Activated CD8-positive, alpha-beta memory T cell treated with anti-CD3 and anti-CD28 coated beads for 1 hour (primary cell): ENCODE results near the gene PRSS2.

Experiments used
- DNase-seq, 2 donors: peaks; one replicate each; pipeline ENCODE4 v3.0.0-alpha.2; 2020; ENCODE audit warnings: low read depth in 1 of 2; ENCODE audit errors: extremely low read depth in 1 of 2

The PRSS2 gene

DNA sequence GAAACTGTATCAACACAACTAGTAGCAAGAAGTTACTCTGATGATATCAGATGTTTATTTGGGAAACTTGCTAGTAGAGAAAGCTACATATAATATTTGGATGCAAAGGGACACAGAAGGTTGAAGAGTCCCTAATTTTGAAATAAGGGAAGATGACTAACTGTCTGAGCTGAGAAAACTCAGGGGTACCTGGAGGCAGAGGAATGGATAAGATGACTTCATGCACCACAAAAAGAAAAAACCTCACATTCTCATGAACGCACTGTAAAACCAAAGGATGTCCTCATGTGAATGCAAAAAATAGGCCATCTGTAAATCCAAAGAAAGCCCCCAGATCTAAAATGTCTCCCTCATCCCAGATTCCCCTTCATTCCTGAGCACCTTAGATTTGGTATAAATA is 29.3 kb downstream of the PRSS2 start:
- no peak for DNase-seq

DNA sequence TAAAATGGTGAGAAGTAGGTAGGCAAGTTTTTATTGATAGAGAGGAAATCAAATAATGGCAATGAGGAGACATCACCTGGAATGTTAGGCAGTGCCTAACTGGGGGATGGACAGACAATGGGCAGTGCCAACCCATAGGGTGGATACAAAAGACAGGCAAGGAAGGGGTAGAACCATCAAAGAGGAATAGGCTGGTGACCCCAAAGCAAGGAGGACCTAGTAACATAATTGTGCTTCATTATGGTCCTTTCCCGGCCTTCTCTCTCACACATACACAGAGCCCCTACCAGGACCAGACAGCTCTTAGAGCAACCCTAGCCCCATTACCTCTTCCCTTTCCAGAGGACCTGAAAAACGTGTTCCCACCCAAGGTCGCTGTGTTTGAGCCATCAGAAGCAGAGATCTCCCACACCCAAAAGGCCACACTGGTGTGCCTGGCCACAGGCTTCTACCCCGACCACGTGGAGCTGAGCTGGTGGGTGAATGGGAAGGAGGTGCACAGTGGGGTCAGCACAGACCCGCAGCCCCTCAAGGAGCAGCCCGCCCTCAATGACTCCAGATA is 30.0 kb downstream of the PRSS2 start:
- no peak for DNase-seq

DNA sequence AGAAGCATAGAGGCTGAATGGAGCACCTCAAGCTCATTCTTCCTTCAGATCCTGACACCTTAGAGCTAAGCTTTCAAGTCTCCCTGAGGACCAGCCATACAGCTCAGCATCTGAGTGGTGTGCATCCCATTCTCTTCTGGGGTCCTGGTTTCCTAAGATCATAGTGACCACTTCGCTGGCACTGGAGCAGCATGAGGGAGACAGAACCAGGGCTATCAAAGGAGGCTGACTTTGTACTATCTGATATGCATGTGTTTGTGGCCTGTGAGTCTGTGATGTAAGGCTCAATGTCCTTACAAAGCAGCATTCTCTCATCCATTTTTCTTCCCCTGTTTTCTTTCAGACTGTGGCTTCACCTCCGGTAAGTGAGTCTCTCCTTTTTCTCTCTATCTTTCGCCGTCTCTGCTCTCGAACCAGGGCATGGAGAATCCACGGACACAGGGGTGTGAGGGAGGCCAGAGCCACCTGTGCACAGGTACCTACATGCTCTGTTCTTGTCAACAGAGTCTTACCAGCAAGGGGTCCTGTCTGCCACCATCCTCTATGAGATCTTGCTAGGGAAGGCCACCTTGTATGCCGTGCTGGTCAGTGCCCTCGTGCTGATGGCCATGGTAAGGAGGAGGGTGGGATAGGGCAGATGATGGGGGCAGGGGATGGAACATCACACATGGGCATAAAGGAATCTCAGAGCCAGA is 31.0 kb downstream of the PRSS2 start:
- DNase-seq: no peak

DNA sequence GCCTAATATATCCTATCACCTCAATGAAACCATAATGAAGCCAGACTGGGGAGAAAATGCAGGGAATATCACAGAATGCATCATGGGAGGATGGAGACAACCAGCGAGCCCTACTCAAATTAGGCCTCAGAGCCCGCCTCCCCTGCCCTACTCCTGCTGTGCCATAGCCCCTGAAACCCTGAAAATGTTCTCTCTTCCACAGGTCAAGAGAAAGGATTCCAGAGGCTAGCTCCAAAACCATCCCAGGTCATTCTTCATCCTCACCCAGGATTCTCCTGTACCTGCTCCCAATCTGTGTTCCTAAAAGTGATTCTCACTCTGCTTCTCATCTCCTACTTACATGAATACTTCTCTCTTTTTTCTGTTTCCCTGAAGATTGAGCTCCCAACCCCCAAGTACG is 31.5 kb downstream of the PRSS2 start:
- no peak for DNase-seq

DNA sequence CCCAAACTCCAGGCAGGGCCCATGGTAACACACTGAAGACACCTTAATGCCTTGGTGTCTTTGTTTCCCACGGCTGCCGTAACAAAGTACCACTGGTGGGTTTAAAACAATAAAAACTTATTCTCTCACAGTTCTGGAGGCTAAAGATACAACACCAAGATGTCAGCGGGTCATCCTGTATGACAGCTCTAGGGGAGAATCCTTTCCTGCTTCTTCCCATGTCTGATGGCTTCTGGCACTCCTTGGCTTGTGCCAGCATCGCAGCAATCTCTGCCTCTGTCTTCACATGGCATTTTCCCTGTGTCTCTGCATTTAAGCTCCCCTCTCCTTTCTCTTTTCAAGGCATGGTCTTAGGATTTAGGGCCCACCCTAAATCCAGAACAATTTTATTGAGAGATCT is 33.1 kb downstream of the PRSS2 start:
- no peak for DNase-seq

DNA sequence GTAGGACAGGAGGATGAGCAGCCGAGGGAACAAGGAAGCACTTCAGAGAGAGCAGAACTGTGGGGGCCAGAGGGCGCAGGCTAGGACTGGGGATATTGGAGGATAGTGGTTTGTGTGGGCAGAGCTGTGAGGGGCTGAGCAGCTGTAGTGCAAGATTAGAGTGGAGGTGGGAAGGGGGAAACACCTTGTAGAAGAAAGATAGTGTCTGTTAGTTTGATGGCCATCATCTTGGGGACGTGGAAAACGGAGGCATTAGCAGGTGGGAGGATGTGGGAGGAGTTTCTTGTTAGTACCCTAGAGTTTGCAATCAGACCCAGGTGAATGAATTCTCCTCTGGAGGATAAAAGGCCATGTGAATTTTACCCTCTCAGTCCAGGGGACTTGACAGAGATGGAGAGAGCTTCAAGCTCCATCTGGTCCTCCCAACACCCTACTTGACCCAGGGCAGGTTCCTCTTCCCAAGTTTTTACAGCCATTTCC is 34.0 kb downstream of the PRSS2 start:
- DNase-seq: no peak

DNA sequence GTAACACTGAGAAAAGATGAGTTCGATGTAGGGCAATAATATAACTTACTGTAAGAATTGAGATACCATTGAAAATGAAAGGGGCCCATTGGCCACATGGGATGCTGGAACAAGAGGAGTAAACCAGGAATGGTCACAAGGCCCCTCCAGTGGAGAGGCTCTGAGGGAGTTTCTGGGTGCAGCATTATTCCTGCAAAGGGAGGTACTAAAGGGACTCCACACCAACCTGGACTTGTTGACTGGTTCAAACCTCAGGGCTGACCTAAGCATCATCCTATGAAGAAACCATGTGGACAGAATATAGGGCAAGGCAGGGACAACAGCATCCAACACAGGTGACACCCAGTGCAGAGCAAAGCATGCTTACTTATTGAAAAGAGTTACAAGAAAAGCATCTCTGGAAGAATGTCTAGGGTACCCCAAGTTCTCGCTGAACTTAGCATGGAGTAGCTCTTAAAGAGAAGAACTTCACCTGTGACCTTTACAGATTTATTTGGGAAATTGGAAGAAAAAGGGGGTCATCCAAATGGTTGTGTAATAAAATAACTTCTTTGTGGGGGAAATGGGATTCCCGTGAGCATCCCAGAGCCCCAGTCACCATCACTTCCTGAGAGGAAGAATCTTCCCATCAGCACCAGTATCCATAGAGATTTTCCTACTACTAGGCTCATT is 34.7 kb downstream of the PRSS2 start:
- DNase-seq: no peak

DNA sequence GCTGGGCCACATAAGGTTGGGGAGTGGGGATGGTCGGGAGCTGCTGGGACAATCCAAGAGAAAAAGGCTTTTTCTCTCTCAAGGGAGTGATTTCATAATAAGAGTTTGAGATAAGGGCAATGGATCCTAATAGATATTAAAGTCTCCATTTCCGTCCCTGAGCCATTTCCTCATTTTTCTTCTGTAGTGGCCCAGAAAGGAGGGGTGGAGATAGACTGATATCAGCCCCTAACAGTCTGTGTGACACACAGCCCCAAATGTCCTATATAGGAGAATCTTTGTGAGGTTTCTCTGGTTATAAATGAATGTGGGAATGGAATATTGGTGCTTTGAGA is 35.2 kb downstream of the PRSS2 start:
- no peak for DNase-seq

DNA sequence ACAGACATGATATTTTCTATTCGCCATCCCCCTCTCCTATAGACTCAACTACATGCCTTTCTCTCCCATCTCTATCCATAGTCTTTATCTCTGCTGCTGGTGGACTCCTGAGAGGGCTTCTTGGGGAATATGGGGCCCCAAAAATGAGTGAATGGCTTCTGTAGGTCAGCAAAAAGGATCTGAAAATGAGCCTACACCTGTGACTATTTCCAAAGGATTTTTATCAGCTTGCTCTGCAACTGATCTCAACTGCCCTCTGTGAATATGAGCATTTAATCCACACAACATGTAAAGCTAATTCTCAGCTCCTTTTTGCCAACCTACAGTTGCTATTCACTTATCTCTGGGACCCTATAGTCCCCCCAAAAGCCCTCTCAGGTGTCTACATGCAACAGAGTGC is 36.2 kb downstream of the PRSS2 start:
- no peak for DNase-seq

DNA sequence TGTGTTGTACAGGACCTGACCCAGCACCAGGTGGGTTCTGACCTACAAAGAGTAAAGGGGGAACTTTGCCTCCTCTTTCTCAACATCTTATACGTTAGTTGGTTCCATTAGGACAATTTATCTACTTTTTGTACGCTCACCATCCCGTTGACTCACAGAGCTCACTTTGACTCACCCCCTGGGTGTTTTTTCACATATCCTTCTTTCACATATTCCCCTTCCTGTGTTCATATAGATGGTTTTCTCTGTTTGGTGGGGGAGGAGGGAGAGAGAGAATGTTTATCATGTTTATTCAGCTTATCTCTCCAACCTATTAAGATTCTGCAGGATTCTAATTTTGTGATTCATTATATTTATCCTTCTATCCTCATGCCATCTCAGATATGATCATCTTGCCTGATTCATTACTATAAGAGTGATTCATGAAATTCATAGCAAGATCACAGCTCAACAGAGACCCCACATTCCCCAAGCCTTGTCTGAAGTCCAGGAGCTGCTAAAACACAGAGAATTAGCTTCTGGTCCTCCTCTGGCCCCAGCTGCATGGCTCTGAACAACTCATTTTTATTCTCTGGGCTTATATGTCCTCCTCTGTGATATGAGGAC is 37.2 kb downstream of the PRSS2 start:
- DNase-seq: no peak

DNA sequence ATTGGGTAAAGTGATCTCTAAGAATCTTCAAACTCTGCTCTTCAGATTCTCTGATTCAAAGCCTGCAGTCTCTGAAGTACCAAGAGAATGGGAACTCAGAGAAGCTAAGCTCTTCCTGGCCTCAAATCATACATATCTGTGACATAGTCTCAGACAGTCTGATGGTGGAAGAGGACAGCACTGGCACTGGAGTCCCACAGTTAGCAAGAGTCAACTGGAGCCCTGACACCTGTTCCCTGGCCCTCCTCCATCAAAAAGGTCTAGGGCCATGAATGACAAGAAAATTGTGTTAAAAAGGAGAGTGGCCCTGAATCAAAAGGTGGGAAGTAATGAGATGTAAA is 37.7 kb downstream of the PRSS2 start:
- DNase-seq: no peak

DNA sequence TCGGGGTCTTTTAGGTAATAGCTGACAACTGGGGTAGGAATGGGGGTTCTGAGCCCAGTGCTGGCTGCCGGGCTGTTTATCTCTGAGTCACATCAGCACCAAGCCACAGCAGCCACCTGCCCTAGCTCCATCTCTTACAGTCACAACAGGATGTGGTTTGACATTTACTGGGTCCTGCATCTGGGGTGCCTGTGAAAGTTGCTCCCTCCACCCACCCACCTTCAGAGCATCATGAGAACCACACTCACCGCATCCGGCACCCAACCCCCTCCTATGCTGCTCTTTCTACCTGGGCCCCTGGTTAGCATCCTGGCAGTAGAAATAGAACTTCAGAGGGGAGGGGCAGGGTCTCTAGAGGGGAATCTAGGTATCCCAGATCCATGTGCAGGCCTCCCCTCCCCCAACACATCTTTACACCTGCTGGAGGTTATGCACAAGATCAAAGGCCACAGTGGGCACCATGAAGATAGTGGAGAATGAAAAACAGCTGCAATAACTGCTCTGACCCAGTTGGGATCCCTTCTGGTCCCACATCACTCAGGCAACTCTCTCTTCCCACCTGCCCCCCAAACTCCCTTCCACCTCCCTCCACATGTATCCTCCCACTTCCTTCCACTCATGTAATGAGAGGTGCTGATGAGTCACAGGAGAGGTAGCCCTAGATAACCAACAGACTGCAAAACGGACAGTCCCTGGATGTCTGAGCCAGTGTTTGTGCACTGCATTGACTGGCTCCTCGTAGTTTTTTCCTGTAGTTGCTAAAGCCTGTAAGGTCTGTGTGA is 38.2 kb downstream of the PRSS2 start:
- DNase-seq: peak; percentile 86 to 92

DNA sequence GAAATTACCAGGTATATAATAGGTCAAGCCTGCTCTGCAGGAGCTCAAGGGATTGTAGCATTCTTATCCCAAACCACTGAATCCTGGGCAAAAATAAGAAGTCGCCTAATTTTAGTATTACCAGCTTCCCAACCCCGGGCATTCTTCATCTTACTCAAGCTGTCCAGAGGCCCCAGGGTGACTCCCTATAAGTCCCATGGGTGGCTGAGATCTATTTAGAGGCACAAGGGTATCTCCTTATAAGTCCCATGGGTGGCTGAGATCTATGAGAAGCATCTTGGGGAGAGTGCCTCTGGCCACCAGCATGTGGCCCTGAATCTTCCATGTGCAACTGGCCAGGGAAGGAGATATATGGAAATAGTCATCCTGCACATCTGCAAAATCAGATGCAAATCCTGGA is 38.9 kb downstream of the PRSS2 start:
- DNase-seq: no peak

DNA sequence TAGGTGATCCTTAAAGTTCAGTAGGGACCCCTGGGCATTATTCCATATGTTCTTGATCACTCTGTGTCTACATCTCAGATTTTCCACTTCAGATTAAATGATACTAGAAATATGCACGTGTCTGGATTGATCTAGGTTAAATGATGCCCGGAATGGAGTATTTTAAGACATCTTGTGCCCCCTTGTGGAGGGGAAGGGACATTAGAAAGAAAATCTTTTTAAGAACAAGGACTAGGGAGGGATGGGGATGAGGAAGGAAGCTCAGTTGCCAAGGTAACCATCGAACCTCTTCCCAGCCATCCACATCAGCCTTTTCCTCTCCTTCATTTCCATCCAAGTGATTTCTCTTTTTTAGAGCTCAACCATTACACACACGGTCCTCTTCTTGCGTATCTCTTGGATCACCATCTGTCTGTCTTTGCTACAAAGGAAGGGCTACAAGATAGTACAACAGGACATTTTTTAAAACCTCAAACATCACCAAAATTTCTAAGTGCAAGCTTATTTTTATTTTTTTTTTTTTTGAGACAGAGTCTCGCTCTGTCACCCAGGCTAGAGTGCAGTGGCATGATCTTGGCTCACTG is 40.5 kb downstream of the PRSS2 start:
- DNase-seq: no peak

DNA sequence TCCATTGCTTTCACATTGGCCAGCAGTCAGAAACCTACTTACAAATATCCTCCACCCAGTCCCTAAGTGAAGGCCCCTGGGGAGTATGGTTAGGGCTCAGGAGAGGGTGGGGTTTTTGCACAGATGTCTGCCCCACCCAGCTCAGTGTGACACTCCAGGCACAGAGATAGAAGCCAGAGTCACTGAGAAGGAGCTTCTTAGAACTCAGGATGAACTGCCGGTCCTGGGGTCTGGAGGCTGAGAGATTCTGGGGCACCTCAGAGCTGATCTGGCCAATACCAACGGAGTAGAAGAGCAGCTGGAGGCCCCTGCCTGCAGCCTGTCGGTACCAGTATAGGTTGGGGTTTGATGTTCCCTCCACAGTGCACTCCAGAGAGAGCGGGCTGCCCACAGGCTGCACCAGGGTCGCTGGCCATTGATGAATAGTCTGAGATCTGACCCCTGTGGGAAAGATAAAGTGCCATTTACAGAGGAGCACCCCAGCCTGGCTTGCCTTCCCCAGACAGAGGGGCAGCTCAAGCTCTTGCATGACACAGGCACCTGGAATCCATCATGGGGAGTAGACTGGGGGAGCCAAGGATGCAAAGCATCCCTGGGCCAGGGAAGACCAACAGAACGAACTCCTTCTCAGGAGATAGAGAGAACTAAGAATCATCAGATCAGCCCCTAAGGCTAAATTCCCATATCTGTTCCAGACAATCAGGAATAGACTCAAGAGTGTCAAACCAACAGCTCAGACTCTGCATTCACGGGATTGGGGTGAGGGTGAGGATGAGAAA is 41.9 kb downstream of the PRSS2 start:
- DNase-seq: no peak

DNA sequence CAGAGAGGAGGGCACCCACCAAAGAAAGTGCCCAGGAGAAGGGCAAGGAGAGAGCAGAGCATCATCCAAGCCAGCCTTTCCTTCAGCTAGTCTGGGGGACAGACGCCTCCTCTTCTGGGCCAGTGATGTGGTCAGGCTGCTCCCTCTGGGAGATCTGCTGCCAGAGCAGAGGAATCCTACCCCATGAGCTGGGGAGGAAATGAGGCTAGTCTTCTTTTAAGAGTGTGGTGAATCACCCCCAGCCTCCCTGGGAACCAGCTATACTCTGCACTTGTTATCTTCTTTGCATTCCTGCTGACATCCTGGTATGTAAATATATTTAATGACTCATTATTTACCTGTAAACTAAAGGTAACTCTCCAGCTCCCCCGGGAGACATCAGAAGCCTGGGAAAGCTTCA is 42.5 kb downstream of the PRSS2 start:
- DNase-seq: no peak

DNA sequence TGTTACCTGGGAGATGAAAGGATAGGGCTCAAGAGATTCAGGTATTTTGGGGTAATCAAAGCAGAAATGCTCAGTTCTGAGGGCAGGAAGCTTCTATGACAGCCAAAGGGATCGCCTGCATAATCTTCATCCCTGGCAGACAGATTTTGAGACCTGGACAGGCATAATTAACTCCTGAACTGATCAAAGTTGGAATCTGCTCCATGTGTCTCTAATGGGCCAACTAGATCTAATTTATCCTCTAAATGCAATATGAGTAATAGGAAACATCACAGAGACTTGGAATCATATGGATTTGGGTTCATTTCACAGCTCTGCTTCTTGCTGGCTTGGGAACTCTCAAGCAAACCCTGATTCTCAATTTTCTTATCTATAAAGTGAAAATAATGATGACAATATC is 42.9 kb downstream of the PRSS2 start:
- DNase-seq: no peak

DNA sequence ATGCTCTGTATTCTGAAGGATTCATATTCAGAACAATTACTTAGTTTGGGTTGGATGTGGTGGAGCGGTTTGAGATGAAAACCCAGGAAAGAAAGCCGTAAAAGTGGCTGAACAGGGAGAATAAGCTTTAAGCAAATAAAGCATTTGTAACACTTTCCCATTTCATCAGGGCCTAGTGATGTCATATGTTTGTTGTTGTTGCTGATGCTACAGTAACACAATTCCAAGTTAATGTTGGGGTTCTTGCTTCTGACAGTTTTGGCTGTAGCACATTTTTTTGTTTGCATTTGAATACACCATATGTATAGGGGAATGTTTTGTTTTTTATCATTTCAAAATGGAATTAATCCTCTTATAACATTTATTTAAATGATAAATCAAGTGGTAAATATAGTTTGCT is 43.7 kb downstream of the PRSS2 start:
- no peak for DNase-seq

DNA sequence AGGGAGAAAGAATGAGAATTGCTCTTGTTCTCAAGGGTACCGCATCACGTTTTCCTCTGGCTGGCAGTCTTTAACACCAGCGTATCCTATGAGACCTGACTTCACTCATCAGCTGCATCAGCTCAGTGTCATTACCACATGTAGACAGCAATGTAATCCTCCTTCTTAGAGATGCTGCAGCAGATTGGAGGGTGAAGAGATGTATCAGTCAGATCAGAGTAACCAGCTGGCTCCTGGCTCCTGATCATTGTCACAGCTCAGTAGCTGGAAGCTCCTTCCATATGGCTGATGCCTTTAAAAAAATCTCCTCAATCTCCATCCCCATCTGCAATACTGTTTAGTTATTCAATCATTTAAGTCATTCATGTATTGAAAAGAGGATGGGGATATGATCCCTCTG is 44.4 kb downstream of the PRSS2 start:
- DNase-seq: no peak

DNA sequence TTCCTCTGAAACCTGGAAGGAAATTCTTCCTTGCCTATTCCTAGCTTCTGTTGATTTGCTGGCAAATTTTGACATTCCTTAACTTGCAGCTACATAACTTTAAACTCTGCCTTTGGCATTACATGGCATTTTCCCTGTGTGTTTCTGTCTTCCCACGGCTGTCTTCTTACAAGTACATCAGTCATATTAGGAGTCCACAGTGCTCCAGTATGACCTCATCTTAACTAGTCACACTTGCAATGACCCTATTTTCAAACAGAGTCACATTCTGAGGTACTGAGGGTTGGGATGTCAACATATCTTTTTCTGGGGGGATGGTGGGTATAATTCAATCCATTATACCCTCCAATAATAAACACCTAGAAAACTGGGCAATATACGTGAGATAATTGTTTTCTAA is 46.7 kb downstream of the PRSS2 start:
- no peak for DNase-seq
